Gastroesophageal sphincter (tissue), 4 donors: ENCODE data around the gene BICD1. TPM values are rescaled to one million over a fixed set of nuclear protein-coding genes. Genes with fewer than 3 reads are reported as not detected.

Source experiments
- ATAC-seq: fragments of 150-250 bp; one replicate; pipeline ENCODE4 v1.9.1; 2016; ENCODE audit warnings: mild to moderate bottlenecking, moderate library complexity
- H3K27ac ChIP-seq, 4 donors: fragments of 200-600 bp; sonication (generic) in 3 of 4; 1 replicate in 3 of 4; 2 replicates in 1 of 4; pipeline ENCODE4 v1.5.1; 2016 to 2019
- H3K27me3 ChIP-seq: fragments of 200-600 bp; sonication (generic); one replicate; pipeline ENCODE4 v1.5.1; 2019
- H3K36me3 ChIP-seq, 2 donors: fragments of 200-600 bp; sonication (generic); one replicate each; pipeline ENCODE4 v1.5.1; 2019; ENCODE audit warnings: control low read depth in 1 of 2
- H3K4me1 ChIP-seq, 3 donors: fragments of 200-600 bp; sonication (generic); 1 replicate in 2 of 3; 2 replicates in 1 of 3; pipeline ENCODE4 v1.5.1; 2016 to 2019; ENCODE audit warnings: control low read depth in 2 of 3
- H3K4me3 ChIP-seq, 2 donors: fragments of 200-600 bp; sonication (generic); one replicate each; pipeline ENCODE4 v1.5.1; 2019; ENCODE audit warnings: mild to moderate bottlenecking in 1 of 2, moderate library complexity in 1 of 2
- H3K9me3 ChIP-seq, 3 donors: fragments of 200-600 bp; sonication (generic); one replicate each; pipeline ENCODE4 v1.5.1; 2017 to 2019; ENCODE audit warnings: control low read depth in 2 of 3
- CTCF ChIP-seq, 4 experiments: fragments of 200-600 bp in 2 of 4; fragments of 450-650 bp in 2 of 4; sonication (generic) in 1 of 4; IDR thresholded peaks; one replicate each; pipeline ENCODE4 v1.5.1; 2017 to 2019; ENCODE audit warnings: antibody characterized with exemption in 4 of 4, mild to moderate bottlenecking in 2 of 4, moderate library complexity in 2 of 4
- EP300 ChIP-seq: sonication (generic); formaldehyde crosslinking; IDR thresholded peaks from one replicate; pipeline ENCODE4 v1.6.1; 2017; ENCODE audit warnings: antibody characterized with exemption, mild to moderate bottlenecking
- POLR2A ChIP-seq, 2 donors: fragments of 450-650 bp; IDR thresholded peaks; one replicate each; pipeline ENCODE4 v1.6.1; 2017; ENCODE audit warnings: antibody characterized with exemption in 2 of 2, mild to moderate bottlenecking in 2 of 2, moderate library complexity in 1 of 2
- POLR2AphosphoS5 ChIP-seq: sonication (generic); formaldehyde crosslinking; IDR thresholded peaks from one replicate; pipeline ENCODE4 v1.6.1; 2017; ENCODE audit warnings: antibody characterized with exemption
- WGBS, 2 donors: methylation state at CpG; one replicate each; pipeline ENCODE4 v1.1.5; 2018; ENCODE audit warnings: low coverage in 1 of 2; 5-methylcytosine and 5-hydroxymethylcytosine counted together
- total RNA-seq, 4 donors: library from RNA; depleted of rRNA; stranded (reverse); fragments of >200 nt; gene quantifications; one replicate each; pipeline ENCODE4 v1.1.0, GENCODE V29; 2016

Gene BICD1
- total RNA-seq, 4 donors from 2014 or later: 3.8 to 22.5 (median 16.3) TPM

DNA sequence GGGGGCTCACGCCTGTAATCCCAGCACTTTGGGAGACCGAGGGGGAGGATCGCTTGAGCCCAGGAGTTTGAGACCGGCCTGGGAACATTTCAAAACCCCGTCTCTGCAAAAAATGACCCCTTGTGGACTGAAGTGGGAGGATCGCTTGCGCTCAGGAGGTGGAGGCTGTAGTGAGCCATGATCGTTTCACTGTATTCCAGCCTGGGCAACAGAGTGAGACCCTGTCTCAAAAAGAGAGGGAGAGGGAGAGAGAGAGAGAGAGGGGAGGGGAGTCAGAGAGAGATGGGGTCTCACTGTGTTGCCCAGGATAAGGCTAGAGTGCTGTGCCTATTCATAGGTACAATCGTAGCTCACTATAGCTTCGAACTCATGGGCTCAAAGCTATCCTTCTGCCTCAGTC lies 295.5 kb downstream of the BICD1 start:
- no peak overlapping the region for H3K27ac ChIP-seq
- 74 to 81% methylated on average over 2 to 3 of the region's 10 CpGs for WGBS, 2 donors
- H3K4me1 ChIP-seq: peaks cover 0 to 35% (median 6%) of the 10 kb centered on the region in 3 donors
- TF ChIP-seq EP300 (no peak), POLR2AphosphoS5 (no peak), POLR2A (IDR thresholded peaks at IDR 0.05) (no peak), CTCF (IDR thresholded peaks at IDR 0.05) (no peak)
- no peaks in the 10 kb centered on the region for H3K36me3 ChIP-seq
- H3K9me3 ChIP-seq: no peaks in the 10 kb centered on the region
- H3K4me3 ChIP-seq: no peak overlapping the region
- H3K27me3 ChIP-seq: no peaks in the 10 kb centered on the region
- ATAC-seq: no peak

GRCh38 chr12:32402946-32403345 lies 296.3 kb downstream of the BICD1 start:
- WGBS, 2 donors: 26 to 56% methylated on average over 1 of the region's 1 CpG
- TF ChIP-seq POLR2A (IDR thresholded peaks at IDR 0.05) (no peak), CTCF (IDR thresholded peaks at IDR 0.05) (no peak), EP300 (no peak), POLR2AphosphoS5 (no peak)

GRCh38 chr12:32407795-32408194 lies 301.1 kb downstream of the BICD1 start:
- H3K27me3 ChIP-seq: no peaks in the 10 kb centered on the region
- no peak for ATAC-seq
- H3K4me1 ChIP-seq: no peaks in the 10 kb centered on the region
- H3K36me3 ChIP-seq: no peaks in the 10 kb centered on the region
- H3K4me3 ChIP-seq: no peak overlapping the region
- WGBS, 2 donors: 85% methylated on average over 3 of the region's 3 CpGs; no CpG with 5 or more reads in 1 of the 2 donors
- no peak overlapping the region for H3K27ac ChIP-seq
- H3K9me3 ChIP-seq: no peaks in the 10 kb centered on the region
- TF ChIP-seq CTCF (IDR thresholded peaks at IDR 0.05) (no peak), EP300 (no peak)

More at GRCh38 chr12:32402946-32403345, 296.3 kb downstream of the BICD1 start:
- Histone ChIP-seq H3K36me3 (no peaks in the 10 kb centered on the region), H3K27ac (no peak overlapping the region), H3K27me3 (no peaks in the 10 kb centered on the region), H3K4me1 (peaks cover 0 to 31% (median 6%) of the 10 kb centered on the region in 3 donors), H3K9me3 (no peaks in the 10 kb centered on the region), H3K4me3 (no peak overlapping the region)
- no peak for ATAC-seq

DNA sequence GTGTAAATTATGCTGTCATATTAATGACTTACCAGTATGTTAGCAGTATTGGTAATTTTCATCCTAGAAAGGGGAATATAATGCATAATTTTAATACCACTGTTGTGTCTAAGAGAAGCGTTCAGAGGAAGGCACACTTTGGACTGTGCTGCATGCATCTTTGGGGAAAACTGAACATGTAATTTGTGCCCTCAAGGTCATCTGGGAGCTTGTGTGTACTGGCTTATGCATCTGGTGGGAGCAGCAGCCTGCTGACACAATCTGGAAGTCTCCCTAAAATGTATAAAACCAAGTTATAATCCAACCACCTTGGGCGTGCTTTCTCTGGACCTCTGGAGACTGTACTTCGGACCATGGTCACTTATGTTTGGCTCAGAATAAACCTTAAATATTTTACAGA lies 306.8 kb downstream of the BICD1 start:
- Histone ChIP-seq H3K4me3 (no peak overlapping the region), H3K27me3 (no peaks in the 10 kb centered on the region), H3K36me3 (no peaks in the 10 kb centered on the region), H3K4me1 (no peaks in the 10 kb centered on the region), H3K9me3 (no peaks in the 10 kb centered on the region), H3K27ac (no peak overlapping the region)
- TF ChIP-seq POLR2A (IDR thresholded peaks at IDR 0.05) (no peak), POLR2AphosphoS5 (no peak), EP300 (no peak), CTCF (IDR thresholded peaks at IDR 0.05) (no peak)
- no peak for ATAC-seq
- WGBS, 2 donors: 56 to 79% methylated on average over 1 to 3 of the region's 3 CpGs

DNA sequence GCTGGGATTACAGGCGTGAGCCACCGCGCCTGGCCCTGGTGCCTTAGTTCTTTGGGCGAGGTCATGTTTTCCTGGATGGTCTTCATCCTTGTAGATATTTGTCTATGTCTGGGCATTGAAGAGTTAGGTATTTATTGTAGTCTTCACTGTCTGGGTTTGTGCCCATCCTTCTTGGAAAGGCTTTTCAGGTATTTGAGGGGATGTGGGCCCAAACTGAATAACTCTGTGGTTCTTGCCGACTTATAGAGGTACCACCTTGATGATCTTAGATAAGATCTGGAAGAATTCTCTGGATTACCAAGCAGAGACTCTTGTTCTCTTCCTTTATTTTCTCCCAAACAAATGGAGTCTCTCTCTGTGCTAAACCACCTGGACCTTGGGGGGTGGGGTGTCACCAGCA lies 311.6 kb downstream of the BICD1 start:
- no peak overlapping the region for H3K27ac ChIP-seq
- no peaks in the 10 kb centered on the region for H3K36me3 ChIP-seq
- no peak overlapping the region for H3K4me3 ChIP-seq
- no peaks in the 10 kb centered on the region for H3K9me3 ChIP-seq
- H3K27me3 ChIP-seq: no peaks in the 10 kb centered on the region
- ATAC-seq: no peak
- peaks cover 0 to 9% (median 0%) of the 10 kb centered on the region in 3 donors for H3K4me1 ChIP-seq
- WGBS, 2 donors: 83 to 94% methylated on average over 3 to 4 of the region's 5 CpGs
- no peak for TF ChIP-seq POLR2A (IDR thresholded peaks at IDR 0.05)
- no peak for TF ChIP-seq EP300
- TF ChIP-seq CTCF (IDR thresholded peaks at IDR 0.05): no peak
- no peak for TF ChIP-seq POLR2AphosphoS5
